ENCODE results near the gene AADACL3.
A peak's percentile ranks its signal among the peaks of the same experiment; 100 is the strongest.
"Not testable (repeated sequence)": the region's sequence is repeated elsewhere in the genome, so short reads cannot be mapped to it uniquely, and the experiment has no call there.

AADACL3 gene

GRCh38 chr1:12714710-12715475 lies 1.0 kb upstream of the AADACL3 start:
- no peak for DNase-seq

GRCh38 chr1:12717301-12717838 lies 1.5 kb downstream of the AADACL3 start:
- no peak for DNase-seq

GRCh38 chr1:12722626-12723025 lies 6.7 kb downstream of the AADACL3 start:
- DNase-seq: peak; percentile 22

- DNase-seq: peak; percentile 63
Measured at GRCh38 chr1:12728391-12728790, 12.5 kb downstream of the AADACL3 start.

GRCh38 chr1:12730156-12730555 lies 14.2 kb downstream of the AADACL3 start:
- DNase-seq: no peak

- DNase-seq: not testable (repeated sequence)
Measured at GRCh38 chr1:12731084-12731483, 15.2 kb downstream of the AADACL3 start.

- no peak for DNase-seq
Measured at GRCh38 chr1:12734651-12735050, 18.7 kb downstream of the AADACL3 start.

- no peak for DNase-seq
Measured at GRCh38 chr1:12738934-12739333, 23.0 kb downstream of the AADACL3 start.

- DNase-seq: no peak
Measured at GRCh38 chr1:12739613-12740012, 23.7 kb downstream of the AADACL3 start.

- no peak for DNase-seq
Measured at GRCh38 chr1:12741946-12742345, 26.0 kb downstream of the AADACL3 start.

GRCh38 chr1:12745126-12745991 lies 29.4 kb downstream of the AADACL3 start:
- DNase-seq: no peak

GRCh38 chr1:12745992-12746323 lies 30.0 kb downstream of the AADACL3 start, which contains the start of gene CFAP107:
Gene CFAP107, plus strand, starts transcription at chr1:12746200. Its CDS starts 231 bp downstream, at chr1:12746431.
- peak; percentile 11 for DNase-seq

GRCh38 chr1:12748778-12749355 lies 33.0 kb downstream of the AADACL3 start:
- DNase-seq: no peak

- no peak for DNase-seq
Measured at GRCh38 chr1:12754738-12755137, 38.8 kb downstream of the AADACL3 start.

- DNase-seq: no peak
Measured at GRCh38 chr1:12756273-12756672, 40.4 kb downstream of the AADACL3 start.

- no peak for DNase-seq
Measured at GRCh38 chr1:12756768-12757413, 41.0 kb downstream of the AADACL3 start.

- no peak for DNase-seq
Measured at GRCh38 chr1:12757836-12758235, 41.9 kb downstream of the AADACL3 start.

- no peak for DNase-seq
Measured at GRCh38 chr1:12760256-12760795, 44.4 kb downstream of the AADACL3 start.

- no peak for DNase-seq
Measured at GRCh38 chr1:12761781-12762180, 45.9 kb downstream of the AADACL3 start.

GRCh38 chr1:12762766-12763165 lies 46.9 kb downstream of the AADACL3 start:
- no peak for DNase-seq

GRCh38 chr1:12763479-12763878 lies 47.6 kb downstream of the AADACL3 start:
- no peak for DNase-seq

GRCh38 chr1:12764016-12764415 lies 48.1 kb downstream of the AADACL3 start:
- DNase-seq: no peak

GRCh38 chr1:12769031-12769430 lies 53.1 kb downstream of the AADACL3 start:
- no peak for DNase-seq
